ENCODE measurements around the gene METTL1.

The METTL1 gene

GRCh38 chr12:57766464-57767304, 5.2 kb downstream of the METTL1 start, which contains the start of gene CYP27B1:
Gene CYP27B1 (minus strand): TSS chr12:57767078. CDS start chr12:57767041, 37 bp downstream.
- no peak for DNase-seq

GRCh38 chr12:57765698-57766463, 6.0 kb downstream of the METTL1 start:
- DNase-seq, result no peak

- DNase-seq, result peak; percentile 63
Observed at GRCh38 chr12:57765003-57765697, 6.8 kb downstream of the METTL1 start.

GRCh38 chr12:57764662-57765002, 7.3 kb downstream of the METTL1 start:
- DNase-seq, result no peak

- DNase-seq, result no peak
Observed at GRCh38 chr12:57763881-57764661, 7.8 kb downstream of the METTL1 start.

GRCh38 chr12:57762463-57762862, 9.4 kb downstream of the METTL1 start:
- no peak for DNase-seq

GRCh38 chr12:57761391-57761998, 10.4 kb downstream of the METTL1 start:
- DNase-seq, result no peak

GRCh38 chr12:57760347-57760982, 11.4 kb downstream of the METTL1 start:
- no peak for DNase-seq

- DNase-seq, result peak; percentile 60
Observed at GRCh38 chr12:57759360-57759980, 12.4 kb downstream of the METTL1 start.

GRCh38 chr12:57758552-57759359, 13.1 kb downstream of the METTL1 start:
- no peak for DNase-seq

- no peak for DNase-seq
Observed at GRCh38 chr12:57757771-57758170, 14.1 kb downstream of the METTL1 start.

- DNase-seq, result peak; percentile 81
Observed at GRCh38 chr12:57756406-57757341, 15.2 kb downstream of the METTL1 start.

- no peak for DNase-seq
Observed at GRCh38 chr12:57755454-57756372, 16.2 kb downstream of the METTL1 start.

- DNase-seq, result no peak
Observed at GRCh38 chr12:57755194-57755453, 16.8 kb downstream of the METTL1 start.

- DNase-seq, result peak; percentile 89
Observed at GRCh38 chr12:57754411-57755193, 17.3 kb downstream of the METTL1 start, which contains the start of gene MARCHF9. Gene MARCHF9 (plus strand): TSS chr12:57755103. CDS start chr12:57755529, 426 bp downstream.

- DNase-seq, result no peak
Observed at GRCh38 chr12:57753756-57754337, 18.1 kb downstream of the METTL1 start.

GRCh38 chr12:57752668-57753000, 19.3 kb downstream of the METTL1 start:
- DNase-seq, result no peak
